GM18861 (cell line): ENCODE data around the gene LRGUK.

Experiments
- ATAC-seq: cut with Tn5 transposase; IDR thresholded peaks from one replicate; pipeline ENCODE4 v1.9.1; 2021; ENCODE audit not compliant: unreplicated experiment

LRGUK gene

GRCh38 chr7:134297489-134297888 is 170.3 kb downstream of the LRGUK start:
- ATAC-seq: no peak

- ATAC-seq: peak; percentile 82
Measured at GRCh38 chr7:134298902-134299683, 172.0 kb downstream of the LRGUK start.

- ATAC-seq: no peak
Measured at GRCh38 chr7:134300988-134301387, 173.8 kb downstream of the LRGUK start.

GRCh38 chr7:134301592-134301991 is 174.5 kb downstream of the LRGUK start:
- ATAC-seq: no peak

- ATAC-seq: no peak
Measured at GRCh38 chr7:134302120-134302519, 175.0 kb downstream of the LRGUK start.

- no peak for ATAC-seq
Measured at GRCh38 chr7:134307320-134307719, 180.2 kb downstream of the LRGUK start.

- no peak for ATAC-seq
Measured at GRCh38 chr7:134308548-134308947, 181.4 kb downstream of the LRGUK start.

- ATAC-seq: no peak
Measured at GRCh38 chr7:134311807-134312206, 184.7 kb downstream of the LRGUK start.

GRCh38 chr7:134312717-134313116 is 185.6 kb downstream of the LRGUK start:
- no peak for ATAC-seq

- no peak for ATAC-seq
Measured at GRCh38 chr7:134313543-134313942, 186.4 kb downstream of the LRGUK start.
